NCI-H2227 (cell line): Measurements from ENCODE around the gene BCLAF1.
"Not testable (repeated sequence)": the region's sequence is repeated elsewhere in the genome, so short reads cannot be mapped to it uniquely, and the experiment has no call there.

Experiments
- DNase-seq: peaks from one replicate; lab custom pipeline; 2025; ENCODE audit not compliant: unreplicated experiment; lab: John Stamatoyannopoulos, UW

BCLAF1 gene

DNA sequence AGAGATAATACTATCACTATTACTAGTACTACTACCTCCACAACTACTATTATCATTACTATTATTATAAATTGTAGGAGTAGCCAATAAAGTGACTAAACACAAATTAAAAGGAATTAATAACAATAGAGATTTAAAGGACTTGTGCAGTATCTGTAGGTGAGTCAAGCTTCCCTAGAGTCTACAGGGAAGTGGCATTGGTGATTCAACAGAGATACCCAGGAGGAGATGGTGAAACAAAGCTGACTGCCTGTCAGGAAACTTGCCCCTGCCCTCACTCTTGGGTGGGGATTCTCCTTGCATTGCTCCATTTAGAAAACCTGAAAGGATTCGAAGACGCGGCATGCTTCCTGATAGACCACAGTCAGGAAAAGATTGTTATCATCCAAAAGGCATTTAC, 23.3 kb upstream of the BCLAF1 start:
- DNase-seq, result no peak

- no peak for DNase-seq
These were observed 20.2 kb upstream of the BCLAF1 start for GRCh38 chr6:136309729-136310311.

GRCh38 chr6:136309171-136309570, 19.5 kb upstream of the BCLAF1 start:
- no peak for DNase-seq

DNA sequence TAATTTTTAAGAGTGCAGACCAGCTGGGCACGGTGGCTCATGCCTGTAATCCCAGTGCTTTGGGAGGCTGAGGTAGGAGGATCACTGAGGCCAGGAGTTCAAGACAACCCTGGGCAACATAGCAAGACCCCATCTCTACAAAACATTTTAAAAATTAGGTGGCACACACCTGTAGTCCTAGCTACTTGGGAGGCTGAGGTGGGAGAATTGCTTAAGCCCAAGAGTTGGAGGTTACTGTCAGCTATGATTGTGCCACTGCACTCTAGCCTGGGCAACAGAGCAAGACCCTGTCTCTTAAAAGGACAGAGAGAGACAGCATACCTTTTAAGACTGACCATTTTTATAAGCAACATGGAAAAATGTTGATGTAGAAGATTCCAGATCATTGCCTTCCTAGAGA, 18.8 kb upstream of the BCLAF1 start:
- DNase-seq, result not testable (repeated sequence)

DNA sequence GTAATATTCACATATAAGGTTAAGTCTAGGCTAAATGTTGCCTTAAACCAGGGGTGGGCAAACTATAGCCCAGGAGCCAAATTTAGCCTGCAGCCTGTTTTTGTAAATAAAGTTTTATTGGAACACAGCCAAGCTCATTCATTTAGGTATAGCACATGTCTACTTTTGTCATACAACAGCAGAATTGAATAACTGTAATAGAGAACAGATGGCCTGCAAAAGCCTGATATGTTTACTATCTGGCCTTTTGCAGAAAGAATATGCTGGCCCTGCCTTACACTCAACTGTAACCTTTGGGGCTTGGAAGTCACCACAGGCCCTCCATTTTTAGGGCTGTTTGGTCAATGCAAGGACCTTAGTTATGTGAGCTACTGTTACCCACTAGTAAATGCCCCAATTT, 17.7 kb upstream of the BCLAF1 start:
- DNase-seq, result no peak

DNA sequence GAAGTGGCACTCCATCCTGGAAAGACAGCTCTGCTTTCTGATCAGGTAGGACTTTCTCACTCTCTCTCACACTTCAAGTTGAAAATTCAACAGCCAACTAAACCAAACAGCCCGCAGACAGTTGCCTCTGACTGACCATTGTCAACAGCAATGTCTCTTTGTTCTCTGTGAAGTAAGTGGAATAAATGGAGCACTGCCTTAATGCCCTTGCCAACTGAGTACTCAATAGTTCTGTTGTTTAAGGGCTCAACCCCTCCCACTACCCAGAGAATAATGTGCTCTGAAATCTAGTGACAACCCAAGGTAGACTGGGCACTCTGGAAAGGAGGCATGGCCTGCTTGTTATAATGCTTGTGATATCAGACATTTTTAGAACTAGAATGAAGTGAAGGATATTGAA, 16.8 kb upstream of the BCLAF1 start:
- DNase-seq, result no peak

GRCh38 chr6:136304410-136304809, 14.8 kb upstream of the BCLAF1 start:
- DNase-seq, result no peak

- DNase-seq, result no peak
These were observed 13.9 kb upstream of the BCLAF1 start for GRCh38 chr6:136303516-136303915.

GRCh38 chr6:136294621-136295020, 5.0 kb upstream of the BCLAF1 start:
- DNase-seq, result no peak

GRCh38 chr6:136290410-136291010, 864 bp upstream of the BCLAF1 start:
- peak; percentile 70 for DNase-seq

DNA sequence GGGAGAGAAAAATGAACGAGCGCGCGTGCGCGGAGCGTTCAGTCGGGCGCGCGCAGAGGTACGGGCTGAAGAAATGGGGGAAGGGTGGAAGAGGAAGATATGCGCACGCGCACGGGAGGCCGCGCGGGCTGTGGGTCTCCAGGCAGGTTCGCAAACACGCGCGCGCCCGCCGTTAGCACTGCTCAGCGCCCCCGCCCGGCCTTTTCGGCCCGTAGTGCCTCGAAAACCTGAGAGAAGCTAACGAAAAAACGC, 393 bp downstream of the BCLAF1 start:
- DNase-seq, result peak; percentile 93

DNA sequence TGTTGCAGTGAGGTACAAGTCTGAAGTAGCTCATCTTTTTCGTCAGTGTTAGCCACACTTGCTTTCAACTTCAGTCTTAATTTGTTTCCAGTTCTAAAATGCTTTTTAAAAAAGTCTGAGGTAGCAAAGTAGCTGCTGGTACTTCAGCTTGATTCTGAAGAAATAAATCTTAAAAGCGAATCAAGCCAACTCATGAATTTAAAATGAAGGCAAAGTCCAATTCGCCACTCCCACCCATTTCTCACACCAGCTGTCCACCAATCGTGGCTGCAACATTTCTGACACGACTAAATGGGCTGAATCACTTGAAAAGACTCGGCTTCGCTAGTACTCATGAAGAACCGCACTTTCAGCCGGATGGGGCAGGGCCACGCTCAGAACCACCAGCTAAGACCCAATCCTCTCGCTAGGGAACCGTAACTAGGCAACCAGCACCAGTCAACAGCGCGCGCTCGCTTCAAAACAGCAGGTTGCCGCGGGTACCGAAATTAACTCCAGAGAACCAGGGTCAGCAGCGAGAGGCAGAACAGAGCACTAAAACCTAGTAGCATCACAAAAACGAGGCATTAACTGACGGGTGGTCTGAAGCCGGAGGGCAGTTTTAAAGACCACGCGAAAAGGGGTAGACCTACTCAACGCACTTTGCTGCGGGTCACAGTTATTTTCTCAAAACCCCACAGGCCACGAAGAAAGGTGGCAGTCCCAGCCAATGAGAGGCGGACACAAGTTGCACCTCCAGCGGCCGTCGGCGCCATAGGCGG, 900 bp downstream of the BCLAF1 start:
- DNase-seq, result peak; percentile 83

DNA sequence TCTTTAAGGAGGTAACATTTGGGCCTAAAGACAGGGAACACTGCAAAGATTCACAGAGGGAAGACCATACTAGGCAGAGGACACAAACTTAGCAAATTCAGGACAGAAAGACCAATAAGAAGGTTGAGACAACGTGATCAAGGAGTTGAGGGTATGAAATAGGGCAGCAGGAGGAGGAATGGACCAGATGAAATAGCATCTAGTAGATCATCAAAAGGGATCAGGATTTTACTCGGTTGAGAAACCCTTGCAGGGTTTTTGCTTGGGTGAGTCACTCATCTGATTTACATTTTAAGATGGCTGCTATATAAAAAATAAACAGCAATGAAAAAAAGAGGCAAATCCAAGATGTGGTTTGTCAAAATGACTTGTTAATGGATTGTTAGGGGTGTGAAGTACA, 4.7 kb downstream of the BCLAF1 start:
- no peak for DNase-seq

DNA sequence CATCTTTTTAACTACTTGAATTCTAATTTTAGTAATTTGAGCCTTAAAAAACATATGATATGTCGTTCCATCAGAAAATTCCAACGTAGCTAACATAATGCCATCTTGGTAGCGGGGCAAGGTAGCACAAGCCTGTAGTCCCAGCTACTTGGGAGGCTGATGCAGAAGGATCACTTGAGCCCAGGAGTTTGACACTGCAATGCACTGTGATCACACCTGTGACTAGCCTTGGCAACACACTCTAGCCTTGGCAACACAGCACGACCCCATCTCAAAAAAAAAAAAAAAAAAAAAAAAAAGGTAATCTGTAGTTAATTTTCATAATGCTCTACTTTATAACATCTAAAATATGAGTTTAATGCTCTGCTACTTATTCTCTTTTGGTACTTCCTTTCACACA, 6.7 kb downstream of the BCLAF1 start:
- DNase-seq, result no peak

DNA sequence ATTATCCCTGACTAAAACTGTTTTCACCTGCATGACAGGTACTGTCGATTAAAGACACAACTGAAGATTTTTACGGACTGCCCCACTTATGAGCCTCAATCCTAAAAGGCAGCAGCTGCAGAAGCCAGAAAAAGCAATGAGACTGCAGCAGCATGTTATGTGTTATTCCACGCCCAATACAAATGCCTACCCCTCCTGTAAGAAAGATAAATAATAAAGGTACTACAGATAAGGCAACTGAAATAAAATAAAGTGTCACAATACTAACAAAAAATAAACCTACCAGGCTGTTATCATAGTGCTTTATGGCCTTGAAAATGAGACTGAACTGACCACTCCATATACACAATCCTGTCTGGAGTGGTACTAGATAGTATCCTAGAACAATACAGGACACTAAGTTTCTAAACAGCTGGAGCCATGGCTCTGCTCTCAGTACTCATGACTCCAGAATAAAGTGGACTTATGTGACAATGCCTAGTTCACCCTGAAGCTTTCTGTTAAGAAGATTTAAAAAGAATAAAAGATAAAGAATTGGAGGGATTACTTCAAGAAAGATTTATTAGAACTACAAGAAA, 9.5 kb downstream of the BCLAF1 start:
- DNase-seq, result no peak

GRCh38 chr6:136274062-136274461, 15.6 kb downstream of the BCLAF1 start:
- no peak for DNase-seq

DNA sequence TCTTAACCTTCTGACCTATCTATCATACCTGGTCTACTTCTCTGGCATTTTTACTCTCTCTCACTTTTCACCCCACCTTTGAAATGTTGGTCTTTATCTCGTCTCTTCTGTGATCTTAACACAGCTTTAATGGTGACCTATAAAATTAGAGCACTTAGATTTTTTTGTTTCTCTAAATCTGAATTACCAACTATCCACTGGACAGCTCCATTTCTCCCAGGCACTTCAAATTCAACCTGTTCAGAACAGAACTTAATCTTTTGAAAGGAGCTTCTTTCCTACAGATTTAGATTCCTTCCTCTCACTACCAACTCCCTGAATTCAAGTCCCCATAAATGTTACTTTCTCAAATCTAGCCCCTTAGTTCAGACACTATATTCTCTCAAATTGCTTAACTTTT, 24.5 kb downstream of the BCLAF1 start:
- no peak for DNase-seq

DNA sequence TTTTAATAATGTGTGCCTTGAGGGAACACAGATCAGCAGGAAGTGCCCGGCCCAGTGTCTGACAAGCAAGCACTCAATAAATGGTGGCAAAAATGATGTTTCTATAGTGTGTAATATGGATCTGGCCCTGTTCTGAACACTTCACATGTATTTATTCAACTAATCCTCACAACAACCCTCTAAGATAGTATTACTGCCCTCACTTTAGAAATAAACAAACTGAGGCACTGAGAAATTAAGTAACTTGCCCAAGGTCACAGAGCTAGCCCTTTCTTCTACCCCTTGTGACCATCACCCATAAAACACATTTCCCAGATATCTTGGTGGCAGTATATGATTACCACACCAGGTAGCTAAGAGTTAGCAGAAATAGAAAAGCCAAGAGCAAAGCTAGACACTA, 26.7 kb downstream of the BCLAF1 start:
- no peak for DNase-seq

GRCh38 chr6:136254851-136255466, 34.7 kb downstream of the BCLAF1 start:
- no peak for DNase-seq

- no peak for DNase-seq
These were observed 35.9 kb downstream of the BCLAF1 start for GRCh38 chr6:136253734-136254133.

DNA sequence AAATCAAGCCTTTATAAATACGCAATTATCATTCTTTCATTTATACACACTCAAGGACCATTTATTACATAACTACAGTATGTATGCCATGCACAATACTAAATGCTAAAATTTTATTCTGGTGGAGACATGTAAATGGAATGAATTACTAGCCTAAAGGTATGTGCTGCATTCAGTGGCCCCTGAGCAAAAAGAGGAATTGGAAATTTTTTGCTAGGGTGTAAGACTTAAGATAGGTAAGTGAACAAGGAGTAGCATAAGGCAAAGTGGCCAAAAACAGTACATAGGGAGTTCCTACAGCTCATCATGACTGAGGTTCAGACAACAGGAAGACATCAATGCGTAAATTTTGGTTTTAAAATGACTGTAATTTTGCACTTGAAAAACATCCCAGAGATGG, 37.2 kb downstream of the BCLAF1 start:
- no peak for DNase-seq

DNA sequence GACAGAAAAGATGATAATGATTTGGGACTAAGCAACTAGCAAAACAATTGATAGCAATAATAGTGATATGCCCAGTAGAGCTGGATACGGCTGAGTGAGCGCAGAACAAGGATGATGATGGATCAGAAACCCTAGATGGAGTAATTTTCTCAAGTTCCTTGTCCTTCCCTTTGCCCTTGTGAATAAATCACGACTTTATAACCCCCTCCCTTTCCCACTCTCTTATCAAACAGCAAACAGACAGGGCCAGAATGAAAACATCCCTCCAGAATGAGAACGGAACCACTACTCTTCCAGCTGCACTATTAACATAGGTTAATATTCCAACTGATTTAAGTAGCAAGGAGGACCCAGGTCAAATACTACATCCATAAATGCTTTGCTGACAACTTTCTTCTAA, 38.3 kb downstream of the BCLAF1 start:
- no peak for DNase-seq
